Activated CD4-positive, alpha-beta T cell treated with anti-CD3 and anti-CD28 coated beads, Interleukin-2, amount 10 ng/mL, durations not matched to agents 24 days and 14 days (primary cell): ENCODE data around the gene SPRY4. TPM values are rescaled to one million over a fixed set of nuclear protein-coding genes. Genes with fewer than 3 reads are reported as not detected.
"Not testable (repeated sequence)": the region's sequence is repeated elsewhere in the genome, so short reads cannot be mapped to it uniquely, and the experiment has no call there.

Source experiments
- DNase-seq: peaks from one replicate; pipeline ENCODE4 v3.0.0; 2022
- H3K27ac Mint-ChIP-seq: one replicate; pipeline ENCODE4 v1.8.0; 2022; ENCODE audit warnings: mild to moderate bottlenecking, mixed read lengths
- H3K27me3 Mint-ChIP-seq: one replicate; pipeline ENCODE4 v1.8.0; 2022; ENCODE audit warnings: mixed read lengths
- H3K36me3 Mint-ChIP-seq: one replicate; pipeline ENCODE4 v1.8.0; 2022; ENCODE audit warnings: low read depth, mild to moderate bottlenecking, mixed read lengths
- H3K4me1 Mint-ChIP-seq: one replicate; pipeline ENCODE4 v1.8.0; 2021; ENCODE audit warnings: mixed read lengths
- H3K4me3 Mint-ChIP-seq: one replicate; pipeline ENCODE4 v1.8.0; 2022; ENCODE audit warnings: mild to moderate bottlenecking, moderate library complexity, mixed read lengths
- H3K9me3 Mint-ChIP-seq: one replicate; pipeline ENCODE4 v1.8.0; 2021; ENCODE audit warnings: mixed read lengths
- intact Hi-C: fragments of 100-400 bp; cut with micrococcal nuclease; formaldehyde crosslinking; loops from one replicate; pipeline ENCODE4 v1.15.1; 2023
- total RNA-seq: library from RNA; stranded (reverse); gene quantifications from 2 replicates; pipeline ENCODE4 v1.2.3, GENCODE V29; 2022

Gene SPRY4, protein sequence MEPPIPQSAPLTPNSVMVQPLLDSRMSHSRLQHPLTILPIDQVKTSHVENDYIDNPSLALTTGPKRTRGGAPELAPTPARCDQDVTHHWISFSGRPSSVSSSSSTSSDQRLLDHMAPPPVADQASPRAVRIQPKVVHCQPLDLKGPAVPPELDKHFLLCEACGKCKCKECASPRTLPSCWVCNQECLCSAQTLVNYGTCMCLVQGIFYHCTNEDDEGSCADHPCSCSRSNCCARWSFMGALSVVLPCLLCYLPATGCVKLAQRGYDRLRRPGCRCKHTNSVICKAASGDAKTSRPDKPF
- total RNA-seq: 1.4 and 1.5 TPM in 2 replicates

DNA sequence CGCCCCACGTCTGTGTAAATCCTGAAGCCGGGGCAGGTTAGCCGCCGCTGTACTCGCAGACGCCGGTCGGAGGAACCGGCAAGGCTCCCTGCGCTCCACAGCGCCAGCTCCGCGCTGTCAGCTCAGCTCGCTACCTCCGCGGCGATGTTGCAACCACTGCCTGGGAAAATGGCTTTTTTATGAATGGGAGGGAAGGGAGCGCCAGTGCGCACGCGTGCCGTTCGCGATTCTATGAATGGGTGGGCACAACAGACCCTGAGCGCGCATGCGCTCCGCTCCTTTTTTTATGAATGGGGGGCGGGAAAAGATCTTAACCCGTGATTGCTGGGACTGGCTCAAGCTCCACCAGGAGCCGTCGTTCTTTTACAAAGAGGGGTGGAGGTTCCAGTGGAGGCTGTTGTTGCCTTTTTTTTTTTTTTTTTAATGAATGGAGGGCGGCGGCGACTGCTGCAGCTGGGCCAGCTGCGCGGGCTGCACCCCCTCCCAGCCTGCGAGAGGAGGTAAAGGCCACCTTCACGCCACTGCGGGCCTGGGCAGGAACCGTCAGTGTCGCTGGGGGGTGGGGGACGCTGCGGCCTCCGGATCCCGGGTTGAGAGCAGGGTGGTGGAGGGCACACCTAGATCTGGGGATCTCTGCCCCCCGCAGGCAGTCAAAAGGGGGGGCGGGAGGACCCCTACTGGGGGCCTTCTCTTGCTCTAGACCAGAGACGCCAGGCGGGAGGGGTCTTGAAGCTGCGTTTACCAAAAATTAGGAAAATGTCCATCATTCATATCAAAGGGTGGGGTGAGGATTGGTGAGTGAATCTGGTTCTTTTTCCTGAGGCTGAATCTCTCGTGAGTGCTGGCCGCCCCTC, at the start of gene SPRY4:
SPRY4 (minus strand) TSS at position 151 of the 854 bp plus-strand sequence. CDS start 9,913 bp downstream, outside the sequence.
- intact Hi-C loops: loop anchor here (1.0 to 10.0 kb wide), 4 partner anchors 32 to 358 kb away; partner anchors contain the start of gene RNF14
- Mint-ChIP-seq H3K9me3 (no peaks in the 10 kb centered on the region), H3K4me3 (peak within 1 kb of the TSS; percentile 89), H3K4me1 (peaks cover 32% of the 10 kb centered on the region), H3K36me3 (peaks cover 1% of the 10 kb centered on the region), H3K27ac (peak within 1 kb of the TSS; percentile 80), H3K27me3 (peaks cover 49% of the 10 kb centered on the region)
- peak; percentile 94 for DNase-seq

GRCh38 chr5:142368529-142368928, 43.7 kb upstream of the SPRY4 start:
- intact Hi-C loops: no loop called here
- H3K36me3 Mint-ChIP-seq: no peaks in the 10 kb centered on the region
- no peak for DNase-seq
- H3K27ac Mint-ChIP-seq: no peak overlapping the region
- no peak overlapping the region for H3K4me3 Mint-ChIP-seq
- H3K9me3 Mint-ChIP-seq: no peaks in the 10 kb centered on the region
- H3K27me3 Mint-ChIP-seq: no peaks in the 10 kb centered on the region
- H3K4me1 Mint-ChIP-seq: peaks cover 12% of the 10 kb centered on the region

GRCh38 chr5:142366007-142366406, 41.2 kb upstream of the SPRY4 start:
- DNase-seq: no peak
- Mint-ChIP-seq H3K4me3 (no peak overlapping the region), H3K27ac (no peak overlapping the region), H3K27me3 (no peaks in the 10 kb centered on the region), H3K36me3 (no peaks in the 10 kb centered on the region), H3K4me1 (peaks cover 14% of the 10 kb centered on the region), H3K9me3 (no peaks in the 10 kb centered on the region)
- intact Hi-C loops: no loop called here

DNA sequence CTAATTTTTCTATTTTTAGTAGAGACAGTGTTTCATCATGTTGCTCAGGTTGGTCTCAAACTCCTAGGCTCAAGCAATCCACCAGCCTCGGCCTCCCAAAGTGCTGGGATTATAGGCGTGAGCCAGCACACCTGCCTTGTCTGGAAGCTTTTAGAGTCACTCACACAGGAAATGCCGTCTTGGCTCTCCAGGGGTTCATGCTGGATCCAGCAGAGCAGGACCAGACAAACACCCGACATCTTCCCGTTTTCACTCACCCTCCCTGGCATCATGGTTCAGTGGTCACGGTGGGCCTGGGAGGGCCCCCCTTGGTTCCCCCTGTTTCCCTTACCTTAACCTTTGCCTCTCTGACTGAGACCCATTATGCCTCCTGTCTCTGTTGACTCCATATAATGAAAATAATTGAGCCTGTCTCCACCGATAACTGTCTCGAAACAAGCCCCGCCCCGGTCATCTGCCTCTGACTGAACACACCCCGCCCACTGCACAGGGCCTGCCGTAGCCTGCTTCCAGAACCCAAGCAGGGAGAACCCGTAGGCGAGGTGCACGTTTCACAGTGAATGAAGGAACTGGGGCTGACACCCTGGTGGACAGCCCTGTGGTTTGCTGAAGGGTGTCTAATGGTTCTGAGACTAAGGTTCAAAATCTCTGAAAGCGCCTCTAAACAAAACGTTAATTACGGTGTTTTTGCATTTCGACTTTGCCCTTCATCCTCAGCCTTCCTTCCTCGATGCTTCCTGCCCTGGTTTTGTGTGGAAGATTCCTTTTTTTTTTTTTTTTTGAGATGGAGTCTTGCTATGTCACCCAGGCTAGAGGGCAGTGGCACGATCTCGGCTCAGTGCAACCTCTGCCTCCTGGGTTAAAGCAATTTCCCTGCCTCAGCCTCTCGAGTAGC, 39.7 kb upstream of the SPRY4 start:
- Mint-ChIP-seq H3K27ac (no peak overlapping the region), H3K9me3 (no peaks in the 10 kb centered on the region), H3K36me3 (peaks cover 2% of the 10 kb centered on the region), H3K27me3 (peaks cover 3% of the 10 kb centered on the region), H3K4me1 (peaks cover 29% of the 10 kb centered on the region), H3K4me3 (no peak overlapping the region)
- DNase-seq: no peak
- intact Hi-C loops: no loop called here

DNA sequence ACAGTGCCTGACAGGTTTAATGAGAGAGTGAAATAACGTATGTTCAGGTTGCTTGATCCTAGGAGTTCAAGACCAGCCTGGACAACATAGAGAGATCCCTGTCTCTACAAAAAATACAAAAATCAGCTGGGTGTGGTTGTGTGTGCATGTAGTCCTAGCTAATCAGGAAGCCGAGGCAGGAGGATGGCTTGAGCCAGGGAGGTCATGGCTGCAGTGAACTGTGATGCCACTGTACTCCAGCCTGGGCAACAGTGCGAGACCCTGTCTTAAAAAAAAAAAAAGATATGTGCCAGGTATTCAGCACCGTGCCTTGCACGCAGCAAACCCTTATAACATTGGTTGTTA, 38.8 kb upstream of the SPRY4 start:
- DNase-seq: no peak
- peaks cover 33% of the 10 kb centered on the region for H3K4me1 Mint-ChIP-seq
- H3K27me3 Mint-ChIP-seq: peaks cover 3% of the 10 kb centered on the region
- intact Hi-C loops: no loop called here
- peaks cover 2% of the 10 kb centered on the region for H3K36me3 Mint-ChIP-seq
- no peaks in the 10 kb centered on the region for H3K9me3 Mint-ChIP-seq
- H3K27ac Mint-ChIP-seq: no peak overlapping the region
- no peak overlapping the region for H3K4me3 Mint-ChIP-seq

- H3K36me3 Mint-ChIP-seq, DNase-seq, H3K27me3 Mint-ChIP-seq, H3K9me3 Mint-ChIP-seq, H3K27ac Mint-ChIP-seq, intact Hi-C loops, H3K4me3 Mint-ChIP-seq: not testable (repeated sequence)
- peaks cover 44% of the 10 kb centered on the region for H3K4me1 Mint-ChIP-seq
These were observed 37.4 kb upstream of the SPRY4 start for GRCh38 chr5:142362193-142362592.

DNA sequence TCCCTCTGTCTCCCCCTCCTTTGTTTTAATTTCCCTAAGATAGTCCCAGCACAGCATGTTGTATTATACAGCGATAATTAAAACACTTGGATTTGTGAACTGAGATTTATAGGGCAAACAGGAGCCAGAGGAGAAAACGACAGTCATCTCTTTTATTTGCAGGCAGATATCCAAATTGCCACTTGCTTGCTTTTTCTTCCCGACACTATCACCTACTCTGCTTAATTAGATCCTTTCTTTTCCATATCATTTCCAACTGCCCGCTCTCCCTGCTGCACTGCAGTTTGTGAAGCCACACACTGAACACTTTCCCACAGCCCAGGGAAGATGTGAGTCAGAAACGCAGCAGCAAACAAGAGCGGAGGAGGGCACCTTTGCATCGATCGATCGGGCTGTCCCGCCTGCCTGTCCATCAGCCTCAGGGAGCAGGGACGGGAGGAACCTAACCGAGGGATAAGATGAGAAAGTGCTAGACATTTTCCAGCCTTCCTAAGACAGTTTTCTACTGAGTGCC, 35.8 kb upstream of the SPRY4 start:
- Mint-ChIP-seq H3K27me3 (peaks cover 3% of the 10 kb centered on the region), H3K27ac (peak overlapping the region; percentile 27), H3K9me3 (no peaks in the 10 kb centered on the region), H3K4me1 (peaks cover 42% of the 10 kb centered on the region), H3K36me3 (peaks cover 5% of the 10 kb centered on the region), H3K4me3 (no peak overlapping the region)
- DNase-seq: no peak
- intact Hi-C loops: no loop called here

- Mint-ChIP-seq H3K4me1 (peaks cover 40% of the 10 kb centered on the region), H3K27me3 (peaks cover 3% of the 10 kb centered on the region), H3K27ac (no peak overlapping the region), H3K36me3 (peaks cover 5% of the 10 kb centered on the region), H3K4me3 (peak overlapping the region; percentile 2), H3K9me3 (no peaks in the 10 kb centered on the region)
- DNase-seq: no peak
- intact Hi-C loops: no loop called here
These were observed 35.3 kb upstream of the SPRY4 start for GRCh38 chr5:142360051-142360498.

DNA sequence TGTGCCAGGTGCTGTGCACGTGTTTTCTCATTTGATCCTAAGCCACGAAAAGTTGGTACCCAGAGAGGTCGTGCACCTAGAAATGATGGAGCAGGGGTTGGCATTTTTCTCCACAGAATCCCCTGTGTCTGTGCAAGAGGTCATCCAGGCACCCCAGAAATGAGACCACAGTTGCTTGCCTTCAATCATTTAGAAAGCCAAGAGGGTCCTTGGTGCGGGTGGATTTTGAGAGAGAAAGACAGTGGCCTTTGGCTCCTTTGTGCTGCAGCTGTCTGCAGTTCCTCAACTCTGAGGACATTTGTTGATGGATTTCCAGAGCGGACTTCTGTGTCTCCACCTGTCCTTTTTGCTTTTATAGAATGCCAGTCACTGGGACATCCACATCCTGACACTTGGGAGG, 33.8 kb upstream of the SPRY4 start:
- H3K27ac Mint-ChIP-seq: no peak overlapping the region
- H3K4me1 Mint-ChIP-seq: peaks cover 42% of the 10 kb centered on the region
- intact Hi-C loops: loop anchor here (10.0 kb wide), 2 partner anchors 1034 to 1826 kb away; partner anchors contain the start of gene TAF7
- H3K27me3 Mint-ChIP-seq: peaks cover 3% of the 10 kb centered on the region
- no peak overlapping the region for H3K4me3 Mint-ChIP-seq
- no peak for DNase-seq
- H3K36me3 Mint-ChIP-seq: peaks cover 5% of the 10 kb centered on the region
- H3K9me3 Mint-ChIP-seq: no peaks in the 10 kb centered on the region

DNA sequence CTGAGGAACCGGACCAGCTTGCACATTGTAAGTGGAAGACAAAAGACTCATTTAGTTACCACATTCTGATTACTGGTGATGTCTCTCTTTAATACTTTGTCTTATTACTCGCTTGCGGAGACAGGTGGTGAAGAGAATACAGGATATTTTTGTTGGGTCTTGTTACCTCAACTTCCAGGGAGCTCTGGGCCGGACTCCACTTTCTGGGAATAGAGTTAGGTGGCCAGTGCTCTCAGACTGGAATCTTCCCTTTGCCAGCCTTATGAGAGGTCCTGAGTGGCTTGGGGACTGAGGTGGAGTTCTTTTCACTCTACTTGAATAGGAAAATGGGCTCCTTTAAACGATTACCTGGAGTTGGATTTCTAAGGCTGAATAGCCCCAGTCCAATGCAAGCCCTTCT, 33.3 kb upstream of the SPRY4 start:
- H3K4me1 Mint-ChIP-seq: peaks cover 42% of the 10 kb centered on the region

GRCh38 chr5:142357469-142358090, 32.8 kb upstream of the SPRY4 start:
- Mint-ChIP-seq H3K4me3 (peak overlapping the region; percentile 79), H3K9me3 (no peaks in the 10 kb centered on the region), H3K27me3 (peaks cover 3% of the 10 kb centered on the region), H3K27ac (peak overlapping the region; percentile 94), H3K4me1 (peaks cover 40% of the 10 kb centered on the region), H3K36me3 (peaks cover 5% of the 10 kb centered on the region)
- intact Hi-C loops: loop anchor here (1.0 to 10.0 kb wide), 7 partner anchors 32 to 1827 kb away; partner anchors contain the start of genes NDFIP1, SPRY4 and TAF7
- DNase-seq: peak; percentile 75

More for the DNA sequence above, 33.3 kb upstream of the SPRY4 start:
- peak overlapping the region; percentile 79 for H3K4me3 Mint-ChIP-seq
- peaks cover 5% of the 10 kb centered on the region for H3K36me3 Mint-ChIP-seq
- DNase-seq: no peak
- intact Hi-C loops: loop anchor here (10.0 kb wide), 2 partner anchors 1033 to 1827 kb away; partner anchors contain the start of gene TAF7
- H3K9me3 Mint-ChIP-seq: no peaks in the 10 kb centered on the region
- peaks cover 3% of the 10 kb centered on the region for H3K27me3 Mint-ChIP-seq
- peak overlapping the region; percentile 94 for H3K27ac Mint-ChIP-seq

GRCh38 chr5:142356716-142357468, 32.1 kb upstream of the SPRY4 start:
- peaks cover 40% of the 10 kb centered on the region for H3K4me1 Mint-ChIP-seq
- peak overlapping the region; percentile 94 for H3K27ac Mint-ChIP-seq
- H3K36me3 Mint-ChIP-seq: peaks cover 5% of the 10 kb centered on the region
- H3K4me3 Mint-ChIP-seq: peak overlapping the region; percentile 79
- DNase-seq: peak; percentile 97
- intact Hi-C loops: loop anchor here (1.0 to 10.0 kb wide), 7 partner anchors 32 to 1828 kb away; partner anchors contain the start of genes NDFIP1, SPRY4 and TAF7
- peaks cover 3% of the 10 kb centered on the region for H3K27me3 Mint-ChIP-seq
- no peaks in the 10 kb centered on the region for H3K9me3 Mint-ChIP-seq
